CD4-positive, alpha-beta T cell treated with Interferon alpha-2 for 1 hour (primary cell): ENCODE data around the gene DNAJC5.

ENCODE experiments used
- DNase-seq, 2 donors: peaks; one replicate each; pipeline ENCODE4 v3.0.0-alpha.2; 2020 to 2022

DNAJC5 gene

DNA sequence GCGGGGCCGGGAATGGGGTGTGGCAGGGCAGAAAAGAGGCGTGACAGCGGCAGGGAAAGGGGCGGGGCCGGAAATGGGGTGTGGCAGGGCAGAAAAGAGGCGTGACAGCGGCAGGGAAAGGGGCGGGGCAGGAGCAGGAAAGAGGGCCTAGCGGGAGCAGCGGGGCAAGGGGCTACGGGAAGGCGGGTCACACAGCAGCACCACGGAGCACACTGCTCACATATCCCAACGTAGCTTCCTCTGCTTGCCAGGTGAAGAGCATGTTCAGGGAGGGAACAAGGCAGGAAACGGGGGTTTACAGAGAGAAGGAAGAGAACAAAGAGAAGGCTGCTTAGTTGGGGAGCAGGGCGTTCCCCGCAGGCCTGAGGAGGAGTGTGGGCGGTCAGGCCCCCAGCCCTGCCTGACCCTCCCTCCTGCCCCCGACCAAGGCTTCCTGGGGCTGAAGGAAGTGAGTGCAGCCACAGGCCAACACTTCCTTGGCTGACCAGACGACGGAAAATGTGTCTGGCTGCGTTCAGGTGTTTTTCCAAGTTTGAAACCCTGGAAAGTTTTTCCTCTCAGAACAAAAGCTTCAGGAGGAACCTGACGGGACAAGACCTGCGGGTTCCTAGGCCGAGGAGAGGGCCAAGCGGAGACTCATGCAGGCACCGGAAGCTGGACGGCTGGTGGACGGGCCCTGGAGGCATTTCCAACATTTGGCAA lies 47.5 kb downstream of the DNAJC5 start:
- DNase-seq = peak; percentile 20 to 49

DNA sequence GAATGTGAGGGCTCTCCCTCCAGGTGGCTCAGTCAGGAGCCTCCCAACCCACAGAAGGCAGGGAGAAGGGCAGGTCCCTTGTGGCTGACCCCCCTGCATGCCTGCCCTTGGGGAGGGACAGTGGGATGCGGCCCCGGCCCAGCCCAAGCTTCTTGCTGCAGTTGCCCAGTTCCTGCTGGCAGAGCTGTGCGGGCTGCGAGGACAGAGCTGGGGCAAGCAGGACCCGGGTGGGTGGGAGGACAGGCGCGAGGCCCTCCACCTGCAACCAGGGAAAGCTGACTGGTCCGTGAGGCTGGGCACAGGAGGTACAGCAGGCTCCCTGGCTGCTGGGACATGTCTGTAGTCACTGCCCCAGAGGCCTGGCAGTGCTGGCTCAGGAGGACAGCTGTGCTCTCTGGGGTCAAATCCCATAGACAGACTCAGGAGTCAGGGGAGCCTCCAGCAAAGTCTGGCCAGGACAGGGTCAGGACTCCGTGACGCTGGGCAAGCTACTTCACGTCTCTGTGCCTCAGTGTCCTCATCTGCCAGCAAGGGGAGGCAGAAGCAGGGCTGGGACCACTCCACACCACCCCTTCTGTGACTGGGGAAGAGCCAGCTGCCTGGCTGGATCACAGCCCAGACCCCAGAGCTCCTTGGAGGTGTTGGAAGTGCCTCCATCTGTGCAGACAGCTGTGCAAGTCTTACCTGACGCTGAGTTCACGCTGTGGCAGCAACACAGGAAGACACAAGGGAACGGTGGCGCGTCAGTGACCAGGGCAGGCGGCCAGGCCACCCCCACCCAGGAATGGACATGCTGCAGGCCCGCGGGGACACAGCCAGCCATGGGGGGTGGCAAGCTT lies 48.3 kb downstream of the DNAJC5 start:
- DNase-seq = no peak

DNA sequence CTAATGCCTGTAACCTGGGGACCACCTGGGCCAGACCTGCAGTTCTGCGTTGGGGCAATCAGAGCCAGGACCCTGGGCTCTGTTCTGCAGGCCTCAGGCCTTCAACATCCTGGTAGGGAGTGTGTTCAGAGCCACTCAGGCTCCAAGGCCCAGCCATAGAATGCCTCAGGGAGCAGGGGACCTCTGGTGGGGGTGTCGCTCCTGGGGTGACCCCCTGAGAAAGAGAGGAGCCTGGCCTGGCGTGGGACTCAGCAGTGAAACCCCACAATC lies 48.8 kb downstream of the DNAJC5 start:
- DNase-seq = no peak

DNA sequence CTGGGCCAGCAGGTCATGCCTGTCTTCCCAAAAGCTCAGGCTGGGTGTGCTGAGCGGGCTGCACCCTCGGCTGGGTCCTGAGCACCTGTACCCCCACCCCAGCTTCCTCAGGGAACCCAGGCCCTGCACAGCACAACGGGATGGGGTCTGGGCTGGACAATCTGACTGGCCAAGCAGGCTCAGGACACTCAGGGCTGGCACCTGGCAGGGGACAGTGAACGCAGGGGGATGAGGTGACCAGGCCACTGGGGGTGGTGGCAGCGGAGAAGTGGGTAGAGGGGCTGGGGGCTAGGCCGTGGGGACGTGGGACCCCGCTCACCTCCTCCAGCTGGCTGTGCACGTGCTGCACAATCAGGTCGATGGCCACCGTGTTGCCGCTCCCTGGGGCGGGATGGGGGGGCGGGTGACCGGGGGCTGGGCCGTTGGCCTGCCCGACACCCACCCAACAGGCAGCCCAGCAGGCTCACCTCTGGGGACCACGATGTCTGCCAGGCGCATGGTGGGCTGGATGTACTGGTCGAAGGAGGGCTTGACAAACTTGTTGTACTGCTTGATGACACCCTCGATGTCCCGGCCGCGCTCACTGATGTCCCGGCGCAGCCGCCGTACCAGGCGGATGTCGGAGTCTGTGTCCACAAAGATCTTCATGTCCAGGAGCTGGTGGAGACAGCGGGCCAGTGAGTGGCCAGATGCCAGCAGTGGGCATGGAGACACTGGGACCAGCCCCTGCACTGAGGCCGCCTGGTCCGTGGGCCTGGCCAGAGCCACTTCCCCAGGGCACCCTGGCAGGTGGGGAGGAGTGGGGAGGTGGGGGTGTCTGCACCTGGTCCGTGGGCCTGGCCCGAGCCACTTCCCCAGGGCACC lies 49.4 kb downstream of the DNAJC5 start:
- no peak for DNase-seq

DNA sequence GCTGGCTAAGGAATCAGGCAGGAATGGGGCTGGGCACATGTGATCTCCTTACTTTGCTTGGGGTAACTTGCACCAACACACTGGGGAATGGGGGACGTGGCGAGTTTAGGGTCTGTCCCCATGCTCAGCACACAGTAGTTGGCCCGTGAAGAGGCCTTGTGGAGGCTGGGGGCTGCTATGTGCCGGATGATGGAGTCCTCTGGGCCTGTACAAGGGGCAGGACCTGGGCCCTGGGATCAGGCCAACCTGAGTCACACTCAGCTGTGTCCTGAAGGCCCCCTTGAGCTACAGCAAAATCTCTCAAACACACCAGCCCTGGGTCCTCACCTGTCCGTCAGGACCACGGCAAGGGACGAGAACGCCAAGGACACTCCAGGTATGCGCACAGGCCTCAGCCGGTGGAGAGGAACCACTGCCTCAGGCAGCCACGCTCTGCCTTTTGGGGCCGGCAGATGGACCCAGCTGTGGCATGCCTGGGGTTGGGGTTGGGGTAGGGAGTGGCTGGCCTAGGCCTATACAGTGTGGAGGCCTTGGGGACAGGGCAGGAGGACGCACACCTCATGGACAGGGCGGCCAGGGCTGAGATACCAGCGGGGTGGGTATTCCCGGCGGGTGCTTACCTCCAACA lies 50.2 kb downstream of the DNAJC5 start:
- no peak for DNase-seq

DNA sequence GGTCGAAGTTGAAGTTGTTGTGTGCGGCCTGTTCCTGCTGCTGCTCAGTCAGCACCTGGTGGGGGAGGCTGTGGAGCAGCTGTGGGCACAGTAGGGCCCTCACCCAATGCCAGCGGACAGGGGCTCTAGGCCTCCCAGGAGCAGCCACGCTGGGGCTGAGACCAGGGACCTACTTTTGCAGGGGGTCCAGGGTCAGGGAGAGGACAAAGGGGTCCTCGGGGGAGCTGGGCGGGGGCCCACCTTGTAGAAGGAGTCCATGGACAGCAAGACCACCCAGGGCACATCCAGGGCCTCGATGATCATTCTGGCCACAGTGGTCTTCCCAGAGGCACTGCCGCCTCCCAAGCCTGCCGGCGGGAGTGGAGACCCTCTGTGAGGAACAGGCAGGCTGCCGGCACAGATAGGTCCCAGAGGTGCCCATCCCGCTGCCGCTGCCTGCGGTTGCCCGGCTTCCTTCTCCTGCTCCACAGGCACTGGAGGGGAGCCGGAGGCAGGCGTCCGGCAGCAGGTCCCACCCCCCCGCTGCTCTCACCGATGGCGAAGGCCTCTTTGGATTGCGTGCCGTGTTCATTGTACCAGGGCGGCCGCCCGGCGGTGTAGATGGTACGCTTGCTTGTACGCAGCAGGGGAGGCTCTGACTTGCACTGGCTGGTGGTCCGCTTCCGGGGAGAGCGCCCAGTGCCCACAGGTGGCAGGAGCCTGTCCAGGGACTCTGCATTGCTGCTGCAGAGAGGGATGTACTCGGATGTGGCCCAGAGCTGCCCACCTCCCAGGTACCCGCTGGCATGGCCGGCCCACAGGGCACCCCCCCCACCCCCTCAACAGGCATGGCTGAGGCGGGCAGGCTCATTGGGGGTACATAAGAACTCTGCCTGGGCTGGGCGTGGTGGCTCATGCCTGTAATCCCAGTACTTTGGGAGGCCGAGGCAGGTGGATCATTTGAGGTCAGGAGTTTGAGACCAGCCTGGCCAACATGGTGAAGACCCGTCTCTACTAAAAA lies 51.3 kb downstream of the DNAJC5 start:
- no peak for DNase-seq

DNA sequence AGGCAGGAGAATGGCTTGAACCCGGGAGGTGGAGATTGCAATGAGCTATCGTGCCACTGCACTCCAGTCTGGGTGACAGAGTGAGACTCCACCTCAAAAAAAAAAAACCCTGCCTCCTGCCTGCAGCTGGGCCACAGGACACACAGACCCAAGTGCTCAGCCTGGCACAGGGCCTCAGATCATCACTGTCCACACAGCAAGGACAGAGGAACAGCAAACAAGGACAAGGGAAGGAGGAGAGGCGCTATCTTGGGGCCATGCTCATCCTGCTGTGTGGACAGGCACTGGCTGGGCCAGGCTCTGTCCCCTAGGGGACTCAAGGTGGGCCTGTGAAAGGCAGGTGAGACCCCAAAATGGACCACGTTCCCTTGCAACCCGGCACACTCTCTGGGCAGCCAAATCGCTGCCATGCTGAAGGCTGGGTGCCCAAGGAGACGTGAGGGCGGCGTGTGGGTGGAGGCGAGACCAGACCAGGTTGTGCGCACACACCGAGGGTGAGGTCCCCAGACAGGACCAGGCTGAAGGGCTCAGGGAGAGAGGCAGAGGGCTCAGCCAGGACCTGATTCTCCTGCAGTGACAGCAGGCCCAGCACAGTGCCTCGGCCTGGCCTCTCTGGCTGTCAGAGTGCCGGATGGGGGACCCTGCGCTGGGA lies 52.2 kb downstream of the DNAJC5 start:
- DNase-seq = no peak

DNA sequence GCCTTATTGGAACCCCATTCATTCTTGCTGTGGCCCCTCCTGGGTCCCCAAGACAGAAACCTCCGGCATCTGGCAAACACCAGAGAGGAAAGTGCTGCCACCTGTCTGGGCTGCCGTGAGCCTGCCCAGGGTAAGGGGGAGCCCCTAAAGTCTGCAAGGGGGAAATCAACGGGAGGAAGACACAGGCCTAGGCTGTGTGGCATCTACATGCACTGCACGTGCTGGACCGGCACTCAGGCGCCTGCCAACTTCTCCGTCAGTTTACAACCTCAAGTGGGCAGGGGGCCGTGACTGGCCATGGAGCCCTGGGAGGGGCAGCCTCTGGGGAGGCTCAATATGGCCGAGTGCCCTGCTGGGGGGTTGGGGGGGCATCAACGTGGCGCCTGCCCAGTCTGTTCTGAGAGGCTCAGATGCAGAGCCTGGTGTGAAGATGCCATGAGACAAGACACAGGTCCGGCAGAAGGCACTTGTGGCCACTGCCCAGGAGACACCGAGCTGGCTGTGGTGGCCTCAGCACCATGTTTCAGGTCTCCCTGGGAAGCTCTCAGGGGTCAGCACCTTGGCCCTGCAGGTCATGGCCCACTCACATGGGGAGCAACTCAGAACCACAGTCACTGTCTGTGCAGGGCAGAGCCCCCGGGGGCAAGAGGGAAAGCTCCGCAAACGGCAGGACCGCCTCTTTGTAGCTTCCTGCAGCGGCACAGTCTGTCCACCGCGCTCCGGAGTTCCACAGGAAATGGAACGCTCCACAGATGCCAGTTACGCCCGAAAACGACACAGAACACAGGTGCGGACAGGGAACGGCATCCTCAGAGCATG lies 52.9 kb downstream of the DNAJC5 start:
- DNase-seq = no peak

DNA sequence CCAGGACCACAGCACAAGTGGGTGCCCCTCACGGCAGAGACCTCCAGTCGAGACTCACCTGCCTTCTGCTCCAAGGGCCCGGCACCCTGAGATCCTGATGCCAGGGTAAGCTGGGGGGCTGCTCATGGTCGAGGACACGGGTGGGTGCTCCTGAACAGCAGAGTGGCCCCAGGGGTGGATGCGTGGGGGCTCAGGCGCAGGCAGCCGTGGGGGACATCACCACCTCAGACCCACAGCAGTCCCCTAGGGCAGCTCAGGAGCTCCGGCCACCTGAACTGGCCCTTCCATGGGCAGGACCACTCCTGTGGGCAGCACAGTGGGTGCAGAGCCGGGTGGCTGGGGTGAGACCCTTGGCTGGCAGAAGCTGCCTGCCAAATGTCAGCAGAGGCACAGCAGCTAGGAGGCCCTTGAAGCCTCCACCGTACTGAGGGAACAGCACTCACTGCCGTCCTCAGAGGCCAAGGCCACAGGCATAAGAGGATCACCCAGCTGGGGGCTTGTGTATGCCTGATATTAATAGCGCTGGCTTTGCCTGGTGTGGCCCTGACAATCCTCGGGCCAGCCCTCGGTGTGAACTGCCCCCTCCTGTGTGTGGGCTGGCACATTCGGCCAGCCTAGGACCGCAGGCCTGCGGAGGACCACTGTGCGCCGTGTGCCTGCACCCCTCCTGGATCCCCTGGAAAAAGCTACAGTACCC lies 55.9 kb downstream of the DNAJC5 start:
- no peak for DNase-seq

DNA sequence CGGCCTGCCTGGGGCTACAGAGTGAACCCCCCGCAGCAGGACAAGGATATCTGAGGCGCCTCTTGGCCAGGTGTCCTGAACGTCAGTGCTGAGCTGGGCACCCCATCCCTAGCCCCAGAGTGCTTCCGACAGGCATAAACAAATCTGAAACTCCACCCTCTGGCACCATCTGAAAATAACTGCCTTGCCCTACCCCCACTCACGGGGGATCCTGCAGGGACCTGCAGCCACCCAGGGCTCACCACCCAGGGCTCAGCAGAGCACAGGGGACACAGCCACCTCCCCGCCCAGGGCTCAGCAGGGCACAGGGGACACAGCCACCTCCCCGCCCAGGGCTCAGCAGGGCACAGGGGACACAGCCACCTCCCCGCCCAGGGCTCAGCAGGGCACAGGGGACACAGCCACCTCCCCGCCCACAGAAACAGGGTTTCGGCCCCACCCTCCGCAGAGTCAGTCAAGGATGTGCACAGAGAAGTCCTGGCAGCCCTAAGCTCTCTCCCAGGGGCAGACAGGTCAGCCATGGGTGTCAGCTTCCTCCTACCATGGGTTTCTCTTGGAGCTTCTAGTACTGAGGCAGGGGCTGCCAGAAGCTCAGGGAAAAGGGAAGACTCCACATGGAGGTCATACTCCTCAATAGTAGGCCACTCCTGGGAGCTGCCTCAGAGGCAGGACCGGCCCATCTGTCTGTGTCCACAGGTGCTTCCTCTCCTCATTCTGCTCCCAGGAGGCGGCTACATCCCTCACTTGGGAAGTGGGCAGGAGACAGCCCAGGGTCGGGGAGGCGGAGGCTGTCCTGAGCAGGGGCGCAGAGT lies 56.7 kb downstream of the DNAJC5 start:
- DNase-seq = no peak

DNA sequence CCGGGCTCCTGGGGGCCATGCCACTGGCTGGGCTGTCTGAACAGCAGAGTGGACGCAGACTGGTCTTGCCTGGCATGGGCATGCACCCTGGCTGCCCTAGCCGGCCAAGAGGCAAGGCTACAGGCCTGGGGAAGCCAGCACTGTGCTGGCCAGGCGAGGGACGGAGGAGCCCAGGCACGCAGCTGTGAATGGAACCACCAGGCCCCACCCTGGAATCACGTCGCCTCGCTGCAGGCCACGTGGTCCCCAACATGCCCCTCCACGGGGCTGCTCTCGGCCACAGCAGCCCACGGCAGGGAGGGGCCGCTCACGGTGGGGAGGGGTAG lies 57.2 kb downstream of the DNAJC5 start:
- no peak for DNase-seq

DNA sequence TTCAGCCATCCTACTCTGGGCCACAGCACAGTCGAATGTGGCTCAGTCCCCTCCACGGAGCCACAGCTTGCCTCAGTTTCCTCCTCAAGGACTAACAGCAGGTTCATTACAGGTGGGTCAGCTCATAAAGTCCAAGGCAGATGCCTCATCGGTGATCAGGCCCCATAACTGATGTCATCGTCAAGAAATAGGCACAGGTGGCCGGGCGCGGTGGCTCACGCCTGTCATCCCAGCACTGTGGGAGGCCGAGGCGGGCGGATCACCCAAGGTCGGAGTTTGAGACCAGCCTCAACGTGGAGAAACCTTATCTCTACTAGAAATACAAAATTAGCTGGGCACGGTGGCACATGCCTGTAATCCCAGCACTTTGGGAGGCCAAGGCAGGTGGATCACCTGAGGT lies 57.8 kb downstream of the DNAJC5 start:
- DNase-seq = no peak

DNA sequence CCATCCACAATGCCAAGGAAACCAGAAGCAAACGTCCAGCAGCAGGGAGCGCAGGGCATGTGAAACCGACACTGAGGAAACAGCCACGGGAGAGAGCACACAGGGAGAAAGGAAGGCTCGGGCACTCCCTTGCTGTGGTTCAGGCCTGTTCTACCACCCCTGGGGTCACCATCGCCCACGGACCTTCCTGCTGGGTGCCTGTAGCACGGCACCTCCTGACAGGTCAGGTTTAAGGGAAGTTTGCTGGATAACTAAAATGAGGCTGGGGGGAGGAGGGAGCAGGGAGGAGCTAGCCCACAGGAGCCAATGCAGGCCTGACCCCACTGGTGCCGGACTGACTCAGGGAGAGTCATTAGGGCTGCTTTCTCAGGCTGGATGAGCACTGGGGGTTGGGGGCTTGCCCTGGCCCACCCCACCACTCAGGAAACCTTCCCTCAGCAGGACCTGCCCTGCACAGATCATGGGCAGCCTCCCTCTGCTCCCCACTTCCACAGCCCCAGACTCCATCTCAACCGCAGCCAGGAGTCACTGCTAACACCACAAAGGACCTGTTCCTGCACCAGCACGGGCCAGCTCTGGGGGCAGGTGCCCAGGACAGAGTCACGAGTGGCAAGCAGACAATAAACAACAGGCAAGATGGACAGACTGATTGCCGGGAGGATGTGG lies 59.0 kb downstream of the DNAJC5 start:
- no peak for DNase-seq

DNA sequence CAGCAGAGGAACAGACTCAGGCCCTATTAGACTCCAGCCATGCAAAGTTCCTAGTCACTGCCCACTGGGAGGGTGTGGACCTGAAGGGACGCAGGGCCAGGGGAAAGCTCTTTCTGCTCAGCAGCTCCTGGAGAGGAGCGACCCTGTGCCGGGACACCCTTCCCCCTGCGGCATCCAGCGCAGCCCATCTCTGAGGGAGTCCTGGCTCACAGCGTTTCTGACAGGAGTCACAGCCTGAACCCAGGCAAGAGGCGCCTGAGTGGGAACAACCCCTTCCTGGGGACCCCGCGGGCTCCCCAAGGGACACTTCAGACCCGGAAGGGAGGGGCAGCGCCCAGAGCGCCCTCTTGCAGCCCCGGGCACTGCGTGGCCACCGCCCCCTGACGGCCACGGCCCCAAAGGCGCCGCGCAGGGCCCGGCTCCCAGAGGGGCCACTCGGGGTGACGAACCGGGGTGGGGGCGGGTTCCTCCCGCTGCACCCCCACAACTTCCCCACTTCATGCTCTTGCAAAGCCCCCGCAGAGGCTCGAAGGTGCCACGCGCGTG lies 60.4 kb downstream of the DNAJC5 start:
- peak in 1 of 2 donors; percentile 48 for DNase-seq

DNA sequence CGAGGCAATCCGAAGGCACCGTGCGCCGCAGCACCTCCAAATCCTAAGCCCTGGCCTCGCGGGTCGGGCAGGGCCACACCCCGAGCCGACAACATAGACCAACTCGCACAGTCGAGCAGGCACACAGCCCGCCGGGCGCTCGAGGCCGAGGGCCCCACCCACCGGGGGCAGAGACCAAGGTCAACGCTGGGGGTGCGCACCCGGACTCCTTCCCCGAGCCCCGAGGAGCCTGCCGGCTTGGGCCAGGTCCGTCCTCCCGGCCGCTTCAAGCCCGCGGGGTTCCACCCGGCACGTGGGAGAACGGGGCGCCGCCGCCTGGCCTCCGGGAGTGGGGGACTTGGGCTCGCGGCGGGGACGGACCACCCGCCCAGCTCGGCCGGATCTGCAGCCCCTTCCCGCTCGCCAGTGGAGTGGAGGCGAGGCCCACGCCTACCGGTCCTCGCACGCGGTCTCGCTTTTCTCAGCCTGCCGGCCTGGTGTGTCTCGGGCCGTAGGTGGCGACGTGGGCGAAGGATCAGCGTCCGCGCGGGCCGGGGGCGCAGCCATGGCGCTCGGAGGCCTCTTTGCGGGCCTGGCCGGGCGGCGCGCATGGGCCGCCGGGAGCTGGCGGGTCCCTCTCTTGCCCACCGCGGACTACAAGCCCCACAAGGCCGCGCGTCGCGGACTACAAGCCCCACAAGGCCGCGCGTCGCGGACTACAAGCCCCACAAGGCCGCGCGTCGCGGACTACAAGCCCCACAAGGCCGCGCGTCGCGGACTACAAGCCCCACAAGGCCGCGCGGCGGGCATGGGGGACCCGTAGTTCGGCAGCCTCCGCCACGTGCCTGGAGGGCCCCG lies 61.1 kb downstream of the DNAJC5 start, which contains the start of gene UCKL1:
TSS of gene UCKL1 (minus strand) at position 590 of the 837 bp plus-strand sequence. CDS start at position 546, 44 bp downstream.
- DNase-seq = peak; percentile 91

DNA sequence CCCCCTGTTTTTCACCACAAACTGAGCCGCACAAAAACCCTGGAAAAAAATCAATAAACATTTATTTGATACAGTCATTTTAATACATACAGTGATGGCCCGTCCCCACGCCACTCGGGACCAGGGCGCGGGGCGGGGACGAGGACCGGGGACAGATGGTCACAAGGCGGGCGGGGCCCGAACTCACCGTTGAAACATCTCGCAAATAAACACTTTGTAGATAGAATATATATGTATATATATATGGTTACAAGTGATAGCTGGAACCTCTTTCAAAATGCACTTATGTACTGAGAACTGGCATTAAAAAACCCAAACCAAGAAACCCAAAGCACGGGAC lies 61.7 kb downstream of the DNAJC5 start:
- DNase-seq = no peak

DNA sequence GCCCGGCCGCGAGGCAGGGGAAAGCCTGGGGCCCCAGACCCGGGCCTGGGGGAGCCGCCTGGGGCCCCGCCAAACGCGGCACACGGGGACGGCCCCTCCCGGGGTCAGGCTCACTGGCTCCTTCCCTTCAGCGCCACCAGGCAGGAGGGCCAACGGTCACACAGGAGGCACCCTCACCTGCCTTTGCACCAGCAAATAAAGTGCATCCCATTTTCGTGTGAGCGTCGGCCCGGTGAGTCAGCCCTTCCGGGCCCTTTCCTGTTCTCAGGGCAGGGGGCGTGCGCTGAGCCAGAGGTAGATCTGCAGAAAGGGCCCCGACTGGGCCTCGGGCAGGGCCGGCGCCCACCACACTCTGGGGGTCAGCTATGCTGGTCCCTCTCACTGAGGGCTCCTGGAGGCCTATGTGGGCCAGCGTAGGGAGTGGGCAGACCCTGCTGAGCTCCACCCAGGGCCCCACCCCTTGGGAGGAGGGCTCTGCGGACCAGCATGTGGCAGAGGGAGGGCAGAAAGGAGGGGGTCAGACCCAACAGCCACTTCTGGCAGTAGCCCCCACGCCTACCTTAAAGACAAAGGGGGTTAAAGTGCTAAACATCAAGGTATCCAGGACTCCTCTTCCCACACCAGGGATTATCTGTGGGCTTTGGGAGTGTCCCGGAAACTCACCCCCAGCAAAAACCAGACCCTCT lies 62.2 kb downstream of the DNAJC5 start:
- DNase-seq = peak in 1 of 2 donors; percentile 61
